ENCODE data around the gene ADD1. TPM values are rescaled to one million over a fixed set of nuclear protein-coding genes. Genes with fewer than 3 reads are reported as not detected.

Gene ADD1
- total RNA-seq, 1 experiment from 2014 or later = 125 TPM

DNA sequence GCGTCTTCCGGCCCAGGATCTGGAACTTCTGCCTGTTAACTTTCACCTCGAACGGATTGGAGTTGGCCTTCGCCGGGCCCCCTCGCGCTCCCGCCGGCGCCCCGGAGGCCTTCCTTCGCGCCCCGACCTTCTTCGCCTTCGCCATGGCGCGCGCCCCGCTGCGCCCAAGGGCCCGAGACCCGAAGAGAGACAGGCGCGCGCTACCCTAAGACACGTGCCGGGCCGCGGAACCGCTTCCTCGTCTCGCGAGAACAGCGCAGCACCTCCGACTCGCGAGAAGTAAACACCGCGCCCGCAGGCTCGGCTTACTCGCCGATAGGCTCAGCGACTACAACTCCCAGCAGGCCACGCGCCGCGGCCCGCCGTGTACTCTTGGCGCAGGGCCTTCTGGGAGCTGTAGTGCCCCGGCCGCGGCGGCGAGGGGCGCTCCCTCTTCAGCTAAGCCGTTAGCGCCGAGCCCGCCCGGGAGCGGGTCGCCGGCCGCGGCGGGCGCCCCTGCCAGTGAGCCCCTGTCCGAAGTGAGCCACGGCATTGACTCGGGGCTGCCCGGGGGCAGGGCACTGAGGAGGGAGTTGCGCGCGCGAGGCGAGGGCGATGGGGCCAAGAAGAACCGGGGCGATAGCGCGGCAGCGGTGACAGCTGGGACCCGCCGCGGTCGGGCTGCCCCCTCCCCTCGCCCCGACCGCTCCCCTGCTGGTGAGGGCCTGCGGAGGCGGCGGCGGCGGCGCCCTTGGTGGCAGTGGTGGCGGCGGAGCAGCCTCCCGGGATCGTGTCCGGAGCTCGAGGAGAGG is 119.7 kb downstream of the ADD1 start, which contains the start of the genes GRK4 and NOP14:
Gene GRK4, plus strand, starts transcription at position 397 of the 791 bp plus-strand sequence. CDS start 500 bp downstream, outside the sequence.
Gene NOP14, minus strand, starts transcription at position 232 of the 791 bp plus-strand sequence. Its CDS starts 87 bp downstream, at position 145.
- DNase-seq = peak; percentile 92
- CTCF ChIA-PET = interaction anchor here (0.7 to 1.1 kb wide), 3 partner anchors 46 to 822 kb away, joined by 3 to 5 read pairs (median 3); partner anchors contain the start of gene TNIP2
- TF ChIP-seq, protein P1, sequence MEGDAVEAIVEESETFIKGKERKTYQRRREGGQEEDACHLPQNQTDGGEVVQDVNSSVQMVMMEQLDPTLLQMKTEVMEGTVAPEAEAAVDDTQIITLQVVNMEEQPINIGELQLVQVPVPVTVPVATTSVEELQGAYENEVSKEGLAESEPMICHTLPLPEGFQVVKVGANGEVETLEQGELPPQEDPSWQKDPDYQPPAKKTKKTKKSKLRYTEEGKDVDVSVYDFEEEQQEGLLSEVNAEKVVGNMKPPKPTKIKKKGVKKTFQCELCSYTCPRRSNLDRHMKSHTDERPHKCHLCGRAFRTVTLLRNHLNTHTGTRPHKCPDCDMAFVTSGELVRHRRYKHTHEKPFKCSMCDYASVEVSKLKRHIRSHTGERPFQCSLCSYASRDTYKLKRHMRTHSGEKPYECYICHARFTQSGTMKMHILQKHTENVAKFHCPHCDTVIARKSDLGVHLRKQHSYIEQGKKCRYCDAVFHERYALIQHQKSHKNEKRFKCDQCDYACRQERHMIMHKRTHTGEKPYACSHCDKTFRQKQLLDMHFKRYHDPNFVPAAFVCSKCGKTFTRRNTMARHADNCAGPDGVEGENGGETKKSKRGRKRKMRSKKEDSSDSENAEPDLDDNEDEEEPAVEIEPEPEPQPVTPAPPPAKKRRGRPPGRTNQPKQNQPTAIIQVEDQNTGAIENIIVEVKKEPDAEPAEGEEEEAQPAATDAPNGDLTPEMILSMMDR (IDR thresholded peaks at IDR 0.05; ENCODE audit: unreplicated experiment) = no peak
- TSS peak; percentile 49 for BruUV-seq (replicated peaks)
- Mint-ChIP-seq H3K4me3 (ENCODE audit: low read depth, unreplicated experiment) (peak within 1 kb of the TSS; percentile 79), H3K27me3 (ENCODE audit: unreplicated experiment) (peaks cover 9% of the 10 kb centered on the region), H3K4me1 (ENCODE audit: low read depth, unreplicated experiment) (no peaks in the 10 kb centered on the region), H3K36me3 (ENCODE audit: insufficient read depth, unreplicated experiment) (peaks cover 32% of the 10 kb centered on the region), H3K9me3 (ENCODE audit: low read depth, unreplicated experiment) (no peaks in the 10 kb centered on the region), H3K27ac (ENCODE audit: unreplicated experiment) (peak within 1 kb of the TSS; percentile 23)
- intact Hi-C loops (cut with micrococcal nuclease; ENCODE audit: unreplicated experiment) = no loop called here

DNA sequence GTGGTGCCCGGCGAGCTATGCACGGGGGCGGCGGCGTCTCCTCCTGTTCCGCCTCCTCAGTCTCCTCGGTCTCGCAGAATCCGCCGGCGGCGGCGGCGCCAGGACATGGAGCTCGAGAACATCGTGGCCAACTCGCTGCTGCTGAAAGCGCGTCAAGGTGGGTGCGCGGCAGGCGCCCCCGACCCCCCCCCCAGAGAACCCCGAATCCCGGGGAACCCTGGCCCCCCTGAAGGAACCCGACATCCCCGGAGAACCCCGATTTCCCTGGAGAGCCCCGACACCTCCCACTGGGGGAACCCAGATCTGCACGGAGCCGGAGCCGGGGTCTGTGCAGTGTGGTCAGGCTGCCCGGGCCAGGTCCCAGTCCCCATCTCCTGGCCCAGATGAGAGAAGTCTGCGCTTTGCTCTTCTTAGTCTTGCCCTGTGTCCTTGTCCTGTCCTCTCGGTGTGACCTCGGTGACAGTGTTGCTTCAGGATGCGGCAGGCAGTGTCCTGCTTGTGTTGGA is 120.4 kb downstream of the ADD1 start:
- peaks cover 9% of the 10 kb centered on the region for H3K27me3 Mint-ChIP-seq (ENCODE audit: unreplicated experiment)
- BruUV-seq (replicated peaks) = no TSS peak
- intact Hi-C loops (cut with micrococcal nuclease; ENCODE audit: unreplicated experiment) = no loop called here
- H3K9me3 Mint-ChIP-seq (ENCODE audit: low read depth, unreplicated experiment) = no peaks in the 10 kb centered on the region
- H3K27ac Mint-ChIP-seq (ENCODE audit: unreplicated experiment) = no peak overlapping the region
- peak overlapping the region; percentile 79 for H3K4me3 Mint-ChIP-seq (ENCODE audit: low read depth, unreplicated experiment)
- H3K4me1 Mint-ChIP-seq (ENCODE audit: low read depth, unreplicated experiment) = no peaks in the 10 kb centered on the region
- peaks cover 32% of the 10 kb centered on the region for H3K36me3 Mint-ChIP-seq (ENCODE audit: insufficient read depth, unreplicated experiment)
- CTCF ChIA-PET = interaction anchor here (0.7 to 1.1 kb wide), 3 partner anchors 45 to 823 kb away, joined by 3 to 5 read pairs (median 3); partner anchors contain the start of gene TNIP2
- DNase-seq = no peak
- TF ChIP-seq, protein P1 (IDR thresholded peaks at IDR 0.05; ENCODE audit: unreplicated experiment) = no peak

DNA sequence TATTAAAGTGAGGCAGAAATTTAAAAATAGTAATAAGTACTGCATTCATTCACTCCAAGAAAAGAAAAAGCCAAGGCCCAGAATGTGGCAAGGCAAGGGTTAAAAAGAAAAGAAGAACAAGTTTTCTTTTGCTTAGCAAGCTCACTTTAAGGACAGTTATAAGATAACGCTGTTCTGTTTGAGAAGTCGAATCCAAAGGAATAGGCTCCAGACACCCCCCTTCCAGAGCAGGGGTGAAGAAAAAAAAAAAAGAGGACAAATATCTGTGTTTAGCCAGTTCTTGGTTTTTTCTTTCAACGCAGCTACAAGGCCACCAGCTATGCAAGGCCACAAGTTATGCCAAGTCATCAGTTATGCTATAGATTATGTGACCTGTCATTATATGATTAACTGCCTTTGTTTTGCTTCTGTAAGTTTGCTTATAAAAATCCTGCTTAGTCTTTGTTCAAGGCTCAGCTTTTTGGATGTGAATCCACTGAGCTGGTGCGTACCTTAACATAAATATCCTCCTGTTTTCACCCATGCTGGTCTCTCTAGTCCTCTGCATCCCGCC is 121.1 kb downstream of the ADD1 start:
- H3K27me3 Mint-ChIP-seq (ENCODE audit: unreplicated experiment) = peaks cover 9% of the 10 kb centered on the region
- no peak overlapping the region for H3K27ac Mint-ChIP-seq (ENCODE audit: unreplicated experiment)
- CTCF ChIA-PET = interaction anchor here (0.6 kb wide), 1 partner anchor 120 kb away, joined by 3 read pairs; no protein-coding TSS in a partner anchor
- H3K4me3 Mint-ChIP-seq (ENCODE audit: low read depth, unreplicated experiment) = peak overlapping the region; percentile 79
- no peaks in the 10 kb centered on the region for H3K4me1 Mint-ChIP-seq (ENCODE audit: low read depth, unreplicated experiment)
- intact Hi-C loops (cut with micrococcal nuclease; ENCODE audit: unreplicated experiment) = no loop called here
- H3K9me3 Mint-ChIP-seq (ENCODE audit: low read depth, unreplicated experiment) = no peaks in the 10 kb centered on the region
- TF ChIP-seq, protein P1 (IDR thresholded peaks at IDR 0.05; ENCODE audit: unreplicated experiment) = no peak
- no peak for DNase-seq
- peaks cover 32% of the 10 kb centered on the region for H3K36me3 Mint-ChIP-seq (ENCODE audit: insufficient read depth, unreplicated experiment)
- no TSS peak for BruUV-seq (replicated peaks)

DNA sequence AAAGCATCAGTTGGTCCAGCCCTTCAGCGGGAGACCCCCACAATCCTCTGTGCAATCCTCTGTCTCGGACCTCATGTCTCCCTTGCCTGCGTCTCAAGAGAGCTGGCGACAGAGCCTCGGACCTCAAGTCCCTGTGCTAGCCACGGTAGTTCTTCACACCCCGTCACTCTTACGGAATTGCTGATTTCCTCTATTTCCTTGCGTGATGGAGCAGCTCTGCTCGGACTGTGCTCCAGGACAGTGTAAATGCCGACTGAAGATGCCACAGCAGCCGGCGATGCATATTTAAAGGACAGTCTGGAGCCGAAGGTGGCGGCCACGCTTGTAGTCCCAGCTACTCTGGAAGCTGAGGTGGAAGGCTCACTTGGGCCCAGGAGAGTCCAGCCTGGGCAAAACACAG is 121.6 kb downstream of the ADD1 start:
- CTCF ChIA-PET = interaction anchor here (0.6 kb wide), 1 partner anchor 121 kb away, joined by 3 read pairs; no protein-coding TSS in a partner anchor
- Mint-ChIP-seq H3K9me3 (ENCODE audit: low read depth, unreplicated experiment) (no peaks in the 10 kb centered on the region), H3K4me1 (ENCODE audit: low read depth, unreplicated experiment) (no peaks in the 10 kb centered on the region), H3K27me3 (ENCODE audit: unreplicated experiment) (peaks cover 9% of the 10 kb centered on the region), H3K27ac (ENCODE audit: unreplicated experiment) (no peak overlapping the region), H3K4me3 (ENCODE audit: low read depth, unreplicated experiment) (no peak overlapping the region), H3K36me3 (ENCODE audit: insufficient read depth, unreplicated experiment) (peaks cover 32% of the 10 kb centered on the region)
- TF ChIP-seq, protein P1 (IDR thresholded peaks at IDR 0.05; ENCODE audit: unreplicated experiment) = no peak
- DNase-seq = no peak
- intact Hi-C loops (cut with micrococcal nuclease; ENCODE audit: unreplicated experiment) = no loop called here
- BruUV-seq (replicated peaks) = no TSS peak

Data from Calu3 (cell line).